H1 (cell line): ENCODE data around the gene PRX. TPM values are rescaled to one million over a fixed set of nuclear protein-coding genes. Genes with fewer than 3 reads are reported as not detected.
A peak's percentile ranks its signal among the peaks of the same experiment; 100 is the strongest.

Experiments
- CTCF ChIA-PET: fragments of 300-600 bp; sonication (Branson Sonifier 250); formaldehyde crosslinking; loops from one replicate; lab custom pipeline; 2021; ENCODE audit not compliant: partially characterized antibody; lab: Charles Lee
- POLR2A ChIA-PET: fragments of 300-600 bp; sonication (Branson Sonifier 250); formaldehyde crosslinking; loops from one replicate; lab custom pipeline; 2021; ENCODE audit warnings: inconsistent platforms; ENCODE audit not compliant: partially characterized antibody; lab: Charles Lee
- DNase-seq, 2 experiments: peaks; one replicate each; pipeline versions ENCODE4 v3.0.0 to v3.0.0-alpha.2; 2010 to 2022; ENCODE audit warnings: low spot score in 2 of 2, low read depth in 1 of 2, mixed read lengths in 1 of 2
- FAIRE-seq: peaks from 2 replicates; lab custom pipeline; 2011; peaks lifted over from hg19 to GRCh38; lab: Jason Lieb, UNC
- H2AFZ ChIP-seq: 2 replicates; pipeline ENCODE4 v1.8.1; 2012; ENCODE audit warnings: low read length, inconsistent platforms
- H2AK5ac ChIP-seq: 2 replicates; pipeline ENCODE4 v1.6.1; 2013; ENCODE audit warnings: low read depth, low read length
- H2BK120ac ChIP-seq: replicated peaks from 2 replicates; pipeline ENCODE3; 2013; ENCODE audit warnings: low read depth, low read length, inconsistent platforms
- H2BK12ac ChIP-seq: 2 replicates; pipeline ENCODE4 v1.6.1; 2013; ENCODE audit warnings: low read depth, low read length
- H2BK15ac ChIP-seq: 2 replicates; pipeline ENCODE4 v1.6.1; 2013; ENCODE audit warnings: low read length
- H2BK20ac ChIP-seq: 2 replicates; pipeline ENCODE4 v1.6.1; 2013; ENCODE audit warnings: low read length
- H2BK5ac ChIP-seq: 2 replicates; pipeline ENCODE4 v1.6.1; 2013; ENCODE audit warnings: low read depth, low read length
- H3K14ac ChIP-seq: 2 replicates; pipeline ENCODE4 v1.6.1; 2013; ENCODE audit warnings: inconsistent platforms; ENCODE audit not compliant: insufficient read length
- H3K18ac ChIP-seq: 2 replicates; pipeline ENCODE4 v1.6.1; 2013; ENCODE audit warnings: low read length; ENCODE audit errors: extremely low read depth
- H3K23ac ChIP-seq: 2 replicates; pipeline ENCODE4 v1.6.1; 2013; ENCODE audit warnings: inconsistent platforms; ENCODE audit not compliant: insufficient read length
- H3K23me2 ChIP-seq: 2 replicates; pipeline ENCODE4 v1.6.1; 2013; ENCODE audit warnings: low read depth, low read length
- H3K27ac ChIP-seq: 2 replicates; pipeline ENCODE4 v1.6.1; 2011; ENCODE audit warnings: low read depth, low read length, inconsistent platforms
- H3K27me3 ChIP-seq, 4 experiments: replicated peaks in 1 of 4; 1 replicate in 1 of 4; 2 replicates in 3 of 4; pipeline versions ENCODE4 v1.6.1 to v1.8.1; 2011 to 2013; ENCODE audit warnings: low read length in 3 of 4, mild to moderate bottlenecking in 3 of 4, inconsistent platforms in 2 of 4, mixed read lengths in 2 of 4, moderate library complexity in 1 of 4; ENCODE audit not compliant: control insufficient read depth in 3 of 4, insufficient read depth in 3 of 4; ENCODE audit errors: extremely low read depth in 1 of 4
- H3K36me3 ChIP-seq, 4 experiments: 2 replicates each; pipeline versions ENCODE4 v1.6.1 to v1.8.1; 2011 to 2013; ENCODE audit warnings: mild to moderate bottlenecking in 4 of 4, low read length in 3 of 4, moderate library complexity in 2 of 4, control low read depth in 1 of 4, inconsistent platforms in 1 of 4; ENCODE audit not compliant: insufficient read depth in 4 of 4, control insufficient read depth in 2 of 4
- H3K4ac ChIP-seq: replicated peaks from 2 replicates; pipeline ENCODE3; 2013; ENCODE audit warnings: low read length, low read depth, mixed read lengths, inconsistent platforms; ENCODE audit not compliant: insufficient read length
- H3K4me1 ChIP-seq, 4 experiments: replicated peaks in 1 of 4; 1 replicate in 1 of 4; 2 replicates in 3 of 4; pipeline versions ENCODE4 v1.6.1 to v1.8.1; 2011 to 2013; ENCODE audit warnings: low read length in 3 of 4, inconsistent platforms in 2 of 4, mixed read lengths in 1 of 4; ENCODE audit not compliant: insufficient read depth in 4 of 4, control insufficient read depth in 3 of 4
- H3K4me2 ChIP-seq, 2 experiments: 2 replicates each; pipeline versions ENCODE4 v1.6.1 to v1.8.1; 2011 to 2013; ENCODE audit warnings: low read depth in 2 of 2, low read length in 2 of 2, control low read depth in 1 of 2, inconsistent platforms in 1 of 2, mild to moderate bottlenecking in 1 of 2; ENCODE audit not compliant: insufficient read depth in 1 of 2
- H3K4me3 ChIP-seq, 4 experiments: fragments of 200-600, 300-600 bp in 1 of 4; sonication (generic), shearing (Covaris generic), sonication (Bioruptor Twin) in 1 of 4; 2 replicates each; pipeline versions ENCODE4 v1.5.1 to v1.8.1; 2011 to 2016; ENCODE audit warnings: low read length in 4 of 4, low read depth in 3 of 4, control low read depth in 2 of 4, inconsistent platforms in 2 of 4, mild to moderate bottlenecking in 2 of 4, mixed read lengths in 1 of 4, moderate library complexity in 1 of 4; ENCODE audit not compliant: insufficient read depth in 2 of 4; ENCODE audit errors: extremely low read depth in 1 of 4
- H3K56ac ChIP-seq: replicated peaks from 2 replicates; pipeline ENCODE3; 2013; ENCODE audit warnings: low read depth, mild to moderate bottlenecking, mixed read lengths, low read length, inconsistent platforms; ENCODE audit not compliant: insufficient read length
- H3K79me1 ChIP-seq: 2 replicates; pipeline ENCODE4 v1.6.1; 2013; ENCODE audit warnings: low read depth, low read length, control low read depth
- H3K79me2 ChIP-seq, 2 experiments: 2 replicates each; pipeline versions ENCODE4 v1.6.1 to v1.8.1; 2012 to 2013; ENCODE audit warnings: low read length in 2 of 2, mild to moderate bottlenecking in 2 of 2, inconsistent platforms in 1 of 2; ENCODE audit not compliant: insufficient read depth in 2 of 2, control insufficient read depth in 1 of 2
- H3K9ac ChIP-seq, 4 experiments: replicated peaks in 1 of 4; 1 replicate in 1 of 4; 2 replicates in 3 of 4; pipeline versions ENCODE4 v1.6.1 to v1.8.1; 2011 to 2013; ENCODE audit warnings: low read depth in 3 of 4, low read length in 3 of 4, control low read depth in 2 of 4, mild to moderate bottlenecking in 2 of 4, moderate library complexity in 2 of 4, inconsistent platforms in 1 of 4; ENCODE audit errors: extremely low read depth in 1 of 4
- H3K9me3 ChIP-seq, 2 experiments: 2 replicates each; pipeline versions ENCODE4 v1.6.1 to v1.8.1; 2012 to 2013; ENCODE audit warnings: mild to moderate bottlenecking in 2 of 2, moderate library complexity in 2 of 2, control low read depth in 1 of 2, inconsistent platforms in 1 of 2, low read depth in 1 of 2, low read length in 1 of 2, mixed read lengths in 1 of 2; ENCODE audit not compliant: insufficient read depth in 2 of 2
- H4K20me1 ChIP-seq, 2 experiments: replicated peaks in 1 of 2; 2 replicates each; pipeline versions ENCODE3 to v1.8.1; 2011 to 2013; ENCODE audit warnings: inconsistent platforms in 2 of 2, low read length in 2 of 2, mild to moderate bottlenecking in 1 of 2; ENCODE audit not compliant: insufficient read depth in 2 of 2, control insufficient read depth in 1 of 2
- H4K5ac ChIP-seq: 2 replicates; pipeline ENCODE4 v1.6.1; 2013; ENCODE audit warnings: low read length, low read depth, mixed read lengths, inconsistent platforms; ENCODE audit not compliant: insufficient read length
- H4K8ac ChIP-seq: 2 replicates; pipeline ENCODE4 v1.8.0; 2013; ENCODE audit warnings: mild to moderate bottlenecking, moderate library complexity, low read length, inconsistent platforms; ENCODE audit not compliant: insufficient read depth; ENCODE audit errors: extremely low read depth
- H4K91ac ChIP-seq: replicated peaks from 2 replicates; pipeline ENCODE3; 2013; ENCODE audit warnings: low read length, mixed read lengths, inconsistent platforms; ENCODE audit not compliant: insufficient read length
- HDAC6 ChIP-seq: IDR thresholded peaks from one replicate; pipeline ENCODE4 v1.7.1; 2012; ENCODE audit warnings: low read depth, mild to moderate bottlenecking, inconsistent platforms, low read length, moderate library complexity
- WGBS, 2 experiments: shearing (Covaris generic) in 1 of 2; methylation state at CpG; one replicate each; pipeline versions ENCODE4 v1.1.6 to v1.1.7; 2013 to 2015; ENCODE audit warnings: low lambda C conversion rate in 2 of 2, mixed read lengths in 2 of 2, inconsistent platforms in 1 of 2, low coverage in 1 of 2, missing lambda C conversion rate in 1 of 2; ENCODE audit not compliant: insufficient replicate concordance in 2 of 2, insufficient coverage in 1 of 2, insufficient read length in 1 of 2; ENCODE audit errors: extremely low coverage in 1 of 2, missing lambda C conversion rate in 1 of 2; 5-methylcytosine and 5-hydroxymethylcytosine counted together
- polyA plus RNA-seq, 7 experiments: library from polyadenylated mRNA; depleted of rRNA in 3 of 7; stranded (reverse) in 5 of 7; unstranded in 2 of 7; fragments of >200 nt in 5 of 7; fragments of 200-250 nt in 2 of 7; gene quantifications; 1 replicate in 5 of 7; 2 replicates in 1 of 7; 4 replicates in 1 of 7; pipeline versions ENCODE4 v1.2.1 to v1.2.3, GENCODE V29; 2011 to 2013; ENCODE audit warnings: missing spikeins in 2 of 7, mixed read lengths in 2 of 7
- total RNA-seq: library from RNA; stranded (reverse); fragmentation: NEBNext Ultra II Directional; extraction: Animal tissue kit (Norgen Biotek cat#: 25700); gene quantifications from 2 replicates; pipeline ENCODE4 v1.2.1, GENCODE V29; 2021
- TF ChIP-seq, protein P1 (sequence below), 3 experiments: IDR thresholded peaks; 1 replicate in 2 of 3; 2 replicates in 1 of 3; pipeline versions ENCODE4 v1.5.1 to v1.6.1; 2011; ENCODE audit warnings: low read length in 3 of 3, mild to moderate bottlenecking in 3 of 3, inconsistent platforms in 2 of 3, low read depth in 1 of 3, moderate library complexity in 1 of 3; ENCODE audit not compliant: insufficient read depth in 1 of 3; ENCODE audit errors: control extremely low read depth in 1 of 3

Gene PRX
- total and polyA plus RNA-seq, 2 of the 8 experiments (the other 6 are each of a cell fraction or from before 2014, with no cell fraction given), result 2.8 to 5.8 TPM

- H4K20me1 ChIP-seq, result no peaks in the 10 kb centered on the region
- no peak overlapping the region for H4K91ac ChIP-seq
- no peak overlapping the region for H2BK15ac ChIP-seq
- H3K14ac ChIP-seq, result no peak overlapping the region
- no peak overlapping the region for H2BK120ac ChIP-seq
- CTCF ChIA-PET, result interaction anchor here (0.8 to 4.4 kb wide), 8 partner anchors 10 to 114 kb away, joined by 3 to 41 read pairs (median 6); partner anchors contain the start of genes BLVRB and SPTBN4
- no peak overlapping the region for H3K18ac ChIP-seq
- H3K79me1 ChIP-seq, result no peaks in the 10 kb centered on the region
- H3K79me2 ChIP-seq, result no peaks in the 10 kb centered on the region
- H3K9me3 ChIP-seq, result no peaks in the 10 kb centered on the region
- no peak for FAIRE-seq
- no peak for DNase-seq
- no peak overlapping the region for H2AK5ac ChIP-seq
- no peak overlapping the region for H3K9ac ChIP-seq
- WGBS, 2 experiments, result 75% methylated on average over 5 of the region's 5 CpGs; no CpG with 5 or more reads in 1 of the 2 experiments
- peaks cover 3 to 12% (median 7%) of the 10 kb centered on the region in 4 experiments; a peak in 5 of 7 replicates for H3K4me1 ChIP-seq
- no peak overlapping the region for H2BK12ac ChIP-seq
- no peak overlapping the region for H2BK20ac ChIP-seq
- no peak overlapping the region for H4K5ac ChIP-seq
- H3K4me2 ChIP-seq, result no peak overlapping the region
- H2AFZ ChIP-seq, result no peak overlapping the region
- H3K4ac ChIP-seq, result no peak overlapping the region
- H3K4me3 ChIP-seq, result no peak overlapping the region
- POLR2A ChIA-PET, result interaction anchor here (1.5 to 3.3 kb wide), 5 partner anchors 11 to 24 kb away, joined by 4 to 18 read pairs (median 10); partner anchors contain the start of gene SERTAD3
- 0 out of 2 replicates have a peak overlapping the region, but pooled peaks have one; percentile 60 for H2BK5ac ChIP-seq
- H3K23me2 ChIP-seq, result peaks cover 3% of the 10 kb centered on the region; the same call in 1 of the 2 replicates
- H4K8ac ChIP-seq, result no peak overlapping the region
- H3K36me3 ChIP-seq, result peaks cover 0 to 2% (median 0%) of the 10 kb centered on the region in 4 experiments; a peak in 2 of 8 replicates
- no peak overlapping the region for H3K27ac ChIP-seq
- TF ChIP-seq HDAC6, result no peak
- TF ChIP-seq, protein P1, sequence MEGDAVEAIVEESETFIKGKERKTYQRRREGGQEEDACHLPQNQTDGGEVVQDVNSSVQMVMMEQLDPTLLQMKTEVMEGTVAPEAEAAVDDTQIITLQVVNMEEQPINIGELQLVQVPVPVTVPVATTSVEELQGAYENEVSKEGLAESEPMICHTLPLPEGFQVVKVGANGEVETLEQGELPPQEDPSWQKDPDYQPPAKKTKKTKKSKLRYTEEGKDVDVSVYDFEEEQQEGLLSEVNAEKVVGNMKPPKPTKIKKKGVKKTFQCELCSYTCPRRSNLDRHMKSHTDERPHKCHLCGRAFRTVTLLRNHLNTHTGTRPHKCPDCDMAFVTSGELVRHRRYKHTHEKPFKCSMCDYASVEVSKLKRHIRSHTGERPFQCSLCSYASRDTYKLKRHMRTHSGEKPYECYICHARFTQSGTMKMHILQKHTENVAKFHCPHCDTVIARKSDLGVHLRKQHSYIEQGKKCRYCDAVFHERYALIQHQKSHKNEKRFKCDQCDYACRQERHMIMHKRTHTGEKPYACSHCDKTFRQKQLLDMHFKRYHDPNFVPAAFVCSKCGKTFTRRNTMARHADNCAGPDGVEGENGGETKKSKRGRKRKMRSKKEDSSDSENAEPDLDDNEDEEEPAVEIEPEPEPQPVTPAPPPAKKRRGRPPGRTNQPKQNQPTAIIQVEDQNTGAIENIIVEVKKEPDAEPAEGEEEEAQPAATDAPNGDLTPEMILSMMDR (IDR thresholded peaks at IDR 0.05; ENCODE audit: control extremely low read depth in 1 of 3, insufficient read depth in 1 of 3, low read depth in 1 of 3, low read length in 3 of 3), result peak in 1 of 3 experiments; percentile 8; a peak in 1 of 4 replicates
- H3K27me3 ChIP-seq, result no peaks in the 10 kb centered on the region; a peak in 1 of 7 replicates
- H3K23ac ChIP-seq, result no peak overlapping the region
- H3K56ac ChIP-seq, result no peak overlapping the region
Observed at GRCh38 chr19:40419066-40419612, 6.0 kb upstream of the PRX start.
